NCI-H1694 treated with DMSO at 0.1 percent for 48 hours (cell line): ENCODE results near the gene PLA2G4B.

Experiments used
- DNase-seq: peaks from one replicate; lab custom pipeline; 2025; lab: John Stamatoyannopoulos, UW

The PLA2G4B gene

DNA sequence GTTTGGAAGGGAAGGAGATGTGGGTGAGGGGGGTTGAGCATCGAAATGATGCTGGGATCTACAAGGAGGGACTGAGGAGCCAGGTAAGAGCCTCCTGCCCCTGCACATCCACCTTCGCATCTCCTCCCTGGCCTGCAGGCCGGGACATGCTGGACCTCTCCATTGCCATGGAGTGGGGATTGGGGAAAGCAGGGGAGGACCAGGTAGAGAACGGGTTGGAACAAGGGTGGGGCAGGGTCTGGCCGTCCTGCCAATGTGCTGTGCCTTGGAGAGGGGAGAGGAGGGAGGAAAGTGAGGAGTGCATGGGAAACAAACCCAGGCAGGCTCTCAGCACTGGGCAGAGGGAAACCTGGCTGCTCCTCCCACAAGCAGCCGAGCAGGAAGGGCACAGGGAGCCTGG, 10.6 kb downstream of the PLA2G4B start:
- DNase-seq: no peak

DNA sequence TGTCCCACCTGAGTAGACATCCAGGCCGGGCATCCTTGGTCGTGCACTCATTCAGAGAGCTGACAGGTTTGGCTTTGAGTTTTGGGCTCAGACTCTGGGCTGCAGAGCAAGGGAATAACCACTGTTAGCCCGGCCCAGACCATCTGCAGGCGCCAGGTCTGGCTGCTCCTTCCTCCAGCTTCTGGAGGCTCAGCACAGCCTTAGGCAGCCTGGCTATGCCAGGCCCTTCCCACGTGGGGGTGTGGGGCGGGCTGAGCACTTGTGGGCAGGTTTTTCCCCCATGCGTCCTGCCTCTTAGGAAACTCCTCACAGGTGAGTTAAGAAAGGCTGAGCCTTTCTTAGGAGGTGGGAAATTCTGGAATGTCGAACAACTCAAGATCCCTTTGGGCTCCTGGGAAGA, 11.2 kb downstream of the PLA2G4B start:
- DNase-seq: no peak

DNA sequence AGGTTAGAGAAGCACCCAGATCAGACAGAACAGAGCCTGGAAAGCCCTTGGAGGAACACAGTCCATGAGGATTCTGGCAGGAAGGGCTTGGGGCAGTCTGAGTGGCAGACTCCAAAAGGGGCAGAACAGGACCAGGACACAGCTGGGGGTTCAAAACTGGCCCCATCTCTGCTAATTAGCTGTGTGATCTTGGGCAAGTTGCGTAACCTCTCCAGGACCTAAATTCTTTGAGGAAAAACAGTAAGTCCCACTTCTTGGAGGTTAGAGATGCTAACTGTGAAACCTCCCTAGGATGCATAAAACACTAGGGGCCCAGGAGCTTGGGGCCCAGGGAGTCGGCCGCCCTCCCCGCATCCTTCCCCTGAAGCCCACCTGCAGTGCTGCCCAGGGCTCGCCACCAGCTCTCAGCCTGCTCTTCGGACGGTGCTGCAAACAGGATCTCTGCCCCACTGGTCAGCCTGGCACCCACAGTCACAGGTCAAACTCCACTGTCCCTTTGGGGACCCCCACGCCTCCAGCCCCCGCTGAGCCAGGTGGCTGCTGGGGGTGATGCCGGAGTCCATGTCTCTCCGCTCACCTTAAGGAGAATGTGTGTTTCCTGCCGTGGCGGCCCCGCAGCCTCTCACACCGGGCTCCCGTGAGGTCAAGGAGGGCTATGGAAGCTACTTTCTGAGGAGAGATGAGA, 12.0 kb downstream of the PLA2G4B start:
- no peak for DNase-seq

DNA sequence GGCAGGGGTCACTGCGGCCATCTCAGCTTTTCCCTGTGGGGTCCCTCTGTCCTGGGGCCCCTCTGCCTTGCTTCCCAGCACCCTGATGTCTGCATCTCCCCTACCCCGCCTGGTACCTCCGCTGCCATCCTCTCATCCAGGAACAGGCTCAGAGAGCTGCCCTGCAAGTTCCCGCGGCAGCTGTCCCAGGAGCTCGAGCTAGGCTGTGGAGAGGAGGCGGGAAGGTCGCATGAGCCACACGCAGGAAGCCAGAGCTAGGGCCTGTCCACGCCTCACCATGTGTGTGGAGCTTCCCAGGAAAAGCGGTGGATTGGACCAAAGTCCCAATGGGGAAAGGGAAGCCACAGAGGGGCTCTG, 12.5 kb downstream of the PLA2G4B start:
- DNase-seq: no peak

DNA sequence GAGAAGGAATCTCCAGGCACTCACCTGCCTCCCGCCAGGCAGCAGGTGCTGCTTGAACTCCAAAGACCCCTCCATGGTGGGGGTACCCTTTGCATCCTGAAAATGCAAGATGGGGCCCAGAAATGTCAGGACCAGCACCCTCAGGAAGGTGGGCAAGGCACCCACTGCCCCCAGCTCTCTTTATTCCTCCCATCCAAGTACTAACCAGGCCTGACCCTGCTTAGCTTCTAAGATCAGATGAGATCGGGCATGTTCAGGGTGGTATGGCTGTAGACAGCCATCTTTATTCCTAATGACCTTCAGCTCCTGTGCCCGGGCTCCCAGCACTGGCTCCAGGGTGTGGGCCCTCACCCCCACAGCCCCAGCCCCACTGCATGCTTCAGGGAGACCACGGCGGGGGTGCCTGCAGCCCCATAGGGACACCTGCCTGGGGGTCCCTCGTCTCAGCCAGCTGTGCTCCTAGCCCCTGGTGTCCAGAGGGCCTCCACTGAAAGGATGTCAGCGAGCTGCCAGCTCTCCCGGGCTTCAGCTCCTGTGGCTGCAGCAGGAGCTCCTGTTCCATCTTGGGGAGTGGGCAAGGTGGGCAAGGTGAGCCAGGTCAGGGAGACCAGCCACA, 13.2 kb downstream of the PLA2G4B start:
- no peak for DNase-seq

DNA sequence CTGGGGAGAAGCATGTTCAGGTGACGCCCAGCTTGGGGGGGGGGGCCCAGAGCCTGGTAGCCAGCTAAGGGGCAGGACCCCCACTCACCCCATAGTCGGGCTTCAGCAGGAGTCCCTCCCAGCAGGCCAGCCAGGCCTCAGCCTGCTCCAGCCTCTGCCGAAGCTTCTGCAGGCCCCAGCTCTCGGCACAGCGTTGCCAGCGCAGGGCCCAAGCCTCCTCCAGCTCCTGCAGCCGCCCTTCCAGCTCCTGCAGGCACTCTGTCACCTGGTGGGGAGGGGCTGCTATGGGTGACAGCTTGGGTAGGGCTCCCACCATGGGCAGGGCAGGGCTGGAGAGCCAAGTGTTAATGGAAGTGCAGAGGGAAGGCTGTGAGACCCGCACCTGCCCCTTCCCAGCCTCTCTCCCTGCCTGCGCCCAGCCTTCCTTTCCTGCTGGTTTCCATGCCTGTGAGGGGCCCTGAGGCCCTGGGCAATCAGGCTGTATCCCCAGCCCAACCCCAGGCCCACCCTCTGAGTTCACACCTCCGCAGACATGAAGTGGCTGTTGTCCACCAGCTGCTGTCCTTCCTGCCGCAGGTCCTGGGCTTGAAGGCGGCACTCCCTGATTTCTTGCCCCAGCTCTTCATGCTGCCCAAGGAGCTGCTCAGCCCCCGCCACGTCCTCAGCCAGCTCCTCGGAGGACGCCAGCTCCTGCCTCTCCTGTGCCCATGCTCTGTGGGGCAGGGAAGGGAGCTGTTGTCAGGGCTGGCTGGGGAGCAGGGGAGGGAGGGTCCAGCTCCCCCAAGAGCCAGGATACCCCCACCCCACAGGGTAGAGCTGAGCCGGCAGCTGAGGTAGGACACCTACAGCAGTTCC, 14.3 kb downstream of the PLA2G4B start:
- DNase-seq: no peak

DNA sequence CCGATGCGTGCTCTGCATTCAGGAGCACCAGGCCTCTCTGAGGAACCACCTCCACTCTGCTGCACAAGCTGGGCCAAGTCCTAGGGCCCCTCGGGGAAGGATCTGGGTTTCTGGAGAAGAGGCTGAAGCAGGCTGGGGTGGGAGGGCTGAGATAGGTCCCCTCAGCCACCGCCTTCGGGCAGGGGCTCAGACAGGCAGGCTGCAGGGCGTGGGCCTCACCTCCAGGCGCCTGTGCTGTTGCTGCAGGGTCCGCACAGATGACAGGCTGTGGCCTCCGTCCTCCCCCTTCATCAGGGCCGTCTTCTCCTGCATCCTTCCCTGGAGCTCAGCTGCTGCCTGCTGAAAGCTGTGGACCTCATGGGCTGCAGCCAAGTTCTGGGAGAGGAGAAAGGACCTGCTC, 15.2 kb downstream of the PLA2G4B start:
- no peak for DNase-seq

DNA sequence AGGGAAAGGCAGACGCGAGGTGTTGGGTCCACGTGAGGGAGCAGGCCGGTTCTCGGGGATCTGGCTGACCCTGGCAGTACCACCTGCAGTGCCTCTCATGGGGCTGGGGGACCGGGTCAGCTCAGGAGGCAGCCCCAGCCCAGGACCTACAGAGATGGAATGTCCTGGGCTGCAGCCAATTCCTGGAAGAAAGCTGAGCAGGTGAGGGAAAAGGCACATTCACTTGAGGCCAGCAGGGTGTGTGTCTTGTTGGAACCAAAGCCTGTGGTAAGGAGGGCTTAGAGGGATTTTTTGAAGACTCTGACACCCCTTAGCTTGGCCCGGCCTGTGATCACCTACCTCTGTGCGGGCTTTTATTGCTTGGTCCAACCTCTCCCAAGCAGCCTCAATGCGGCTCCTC, 15.8 kb downstream of the PLA2G4B start:
- DNase-seq: no peak

DNA sequence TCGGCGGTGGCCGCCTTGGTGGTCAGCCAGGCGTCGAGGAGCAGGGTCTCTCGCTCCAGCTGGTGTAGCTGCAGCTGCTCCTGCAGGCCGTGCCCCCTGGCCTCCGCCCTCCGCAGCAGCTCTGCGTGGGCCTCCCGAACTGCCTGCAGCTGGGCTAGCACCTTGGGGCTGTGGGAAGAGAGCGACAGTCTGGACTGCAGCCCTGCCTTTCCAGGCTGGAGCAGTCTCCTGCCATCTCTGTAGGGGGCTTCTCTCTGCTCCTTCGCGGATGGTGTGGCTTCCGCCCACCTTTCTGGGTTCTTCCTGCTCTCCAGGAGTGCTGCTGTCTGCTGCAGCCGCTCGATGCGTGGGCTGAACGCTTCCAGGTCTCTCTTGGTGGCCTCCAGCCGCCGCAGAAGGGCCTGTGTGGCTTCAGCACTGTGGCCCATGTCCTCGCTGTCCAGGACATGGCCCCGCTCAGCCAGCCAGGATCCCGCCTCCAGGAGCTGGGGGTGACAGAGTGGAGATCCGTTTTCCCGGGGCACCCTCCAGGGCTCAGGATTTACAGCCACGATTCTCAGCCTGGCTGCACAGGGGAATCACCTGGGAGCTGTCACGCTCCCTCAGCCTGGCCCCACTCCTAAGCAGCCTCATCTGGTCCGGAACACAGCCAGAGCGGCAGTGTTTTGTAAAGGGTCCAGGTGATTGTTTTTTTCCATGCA, 16.8 kb downstream of the PLA2G4B start:
- DNase-seq: no peak

DNA sequence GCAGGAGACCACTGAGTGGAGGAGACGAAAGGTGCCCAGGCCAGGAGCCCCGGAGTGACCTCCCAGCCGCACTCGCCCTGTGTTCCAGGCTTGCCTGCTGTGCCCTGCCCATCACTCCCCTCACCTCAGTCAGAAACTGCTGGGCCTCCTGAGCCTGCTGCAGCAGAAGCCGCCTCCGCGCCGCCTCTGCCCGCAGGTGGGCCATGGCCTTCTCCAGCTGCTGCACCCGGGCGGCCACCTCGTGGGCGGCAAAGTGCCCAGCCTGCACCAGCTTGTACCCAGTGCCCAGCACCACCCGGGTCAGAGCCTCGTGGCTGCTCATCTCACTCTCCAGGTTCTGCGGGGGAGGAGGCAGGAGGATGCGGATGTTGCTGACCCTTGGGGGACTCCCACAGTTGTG, 17.6 kb downstream of the PLA2G4B start:
- DNase-seq: no peak

DNA sequence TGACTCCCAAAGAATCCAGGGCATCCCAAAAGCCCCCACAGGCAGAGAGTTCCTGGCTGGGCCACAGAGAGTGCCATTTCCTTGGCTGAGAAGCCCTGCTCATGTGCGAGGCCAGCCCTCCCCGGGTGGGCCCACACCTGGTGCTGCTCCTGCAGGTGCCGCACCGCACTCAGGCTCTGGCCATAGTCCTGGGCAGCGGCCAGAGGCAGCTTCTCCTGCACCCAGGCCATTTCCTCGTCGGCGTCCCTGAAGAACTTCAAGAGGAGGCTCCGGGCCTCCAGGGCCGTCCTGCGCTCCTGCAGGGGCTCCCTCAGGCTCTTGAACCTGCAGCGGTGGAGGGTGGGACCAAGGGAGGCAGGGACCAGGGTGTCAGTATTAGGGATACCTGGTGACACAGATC, 18.1 kb downstream of the PLA2G4B start:
- no peak for DNase-seq

DNA sequence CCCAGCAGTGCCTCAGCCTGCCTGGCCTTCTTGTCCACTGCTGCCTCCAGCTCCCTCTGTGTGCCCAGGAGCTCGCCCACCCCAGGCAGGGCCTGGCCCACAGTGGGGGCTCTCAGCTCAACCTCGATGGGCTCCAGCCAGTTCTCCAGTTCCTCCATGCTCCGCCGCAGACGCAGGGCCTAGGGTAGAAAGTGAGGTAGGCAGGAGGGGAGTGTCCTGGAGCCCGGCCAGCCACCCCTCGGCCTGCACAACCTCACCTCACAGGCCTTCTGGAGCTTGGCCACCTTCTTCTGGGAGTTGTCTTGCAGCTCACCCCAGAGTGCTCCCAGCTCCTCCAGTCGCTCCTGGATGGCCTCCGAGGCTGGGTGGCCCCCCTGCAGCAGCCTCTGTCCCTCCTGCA, 18.7 kb downstream of the PLA2G4B start:
- no peak for DNase-seq

DNA sequence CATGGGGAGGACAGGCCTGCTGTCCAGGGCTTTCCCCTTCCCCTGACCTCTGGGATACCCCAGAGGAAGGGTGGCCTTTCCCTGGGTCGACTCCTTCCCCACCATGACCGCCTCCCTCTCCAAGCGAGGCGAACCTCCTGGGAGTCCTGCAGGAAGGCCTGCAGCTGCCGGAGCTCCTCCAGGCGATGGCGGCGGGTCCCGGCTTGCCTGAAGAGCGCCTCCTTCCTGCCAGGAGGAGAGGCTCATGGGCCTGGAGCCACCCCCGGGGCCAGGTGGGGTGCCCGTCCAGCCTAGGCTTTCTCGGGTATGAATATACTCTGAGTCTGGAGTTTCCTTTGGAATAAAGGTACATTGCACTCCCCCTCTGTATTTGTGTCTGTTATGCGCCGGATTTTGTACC, 20.1 kb downstream of the PLA2G4B start:
- no peak for DNase-seq

DNA sequence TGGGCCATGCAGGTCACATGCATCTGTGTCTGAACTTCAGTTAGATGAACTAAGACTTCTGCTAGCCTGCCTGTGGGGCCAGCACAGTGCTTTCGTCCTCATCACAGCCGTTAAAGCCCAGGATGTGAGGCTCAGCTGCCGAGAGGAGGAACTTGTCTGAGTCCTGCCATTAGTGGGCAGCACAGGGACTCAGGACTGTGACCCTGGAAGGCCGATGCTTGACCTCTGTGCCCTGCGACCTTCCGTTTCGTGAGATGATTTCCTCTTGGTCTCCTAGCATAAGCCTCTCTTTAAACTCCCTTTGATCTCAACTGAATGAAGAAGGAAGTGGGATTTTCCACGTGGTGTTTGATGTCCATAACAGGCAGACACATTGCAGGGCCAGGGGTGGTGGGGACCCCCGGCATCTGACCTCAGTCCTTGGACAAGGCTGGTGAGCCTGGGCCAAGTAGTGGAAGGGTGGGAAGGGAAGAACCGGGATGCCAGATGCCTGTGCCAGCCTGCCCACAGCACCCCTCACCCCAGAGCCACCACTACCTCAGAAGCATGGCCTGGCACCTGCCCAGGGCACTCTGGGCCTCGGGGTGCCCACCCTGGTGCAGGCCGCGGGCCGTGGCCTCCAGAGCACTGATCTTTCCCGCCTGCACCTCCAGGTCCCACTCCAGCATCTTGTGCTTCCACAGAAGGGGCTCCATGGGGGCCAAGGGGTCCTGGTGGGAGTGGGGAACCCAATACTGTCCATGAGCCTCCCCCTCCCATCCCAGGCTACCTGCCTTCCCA, 21.6 kb downstream of the PLA2G4B start:
- no peak for DNase-seq

DNA sequence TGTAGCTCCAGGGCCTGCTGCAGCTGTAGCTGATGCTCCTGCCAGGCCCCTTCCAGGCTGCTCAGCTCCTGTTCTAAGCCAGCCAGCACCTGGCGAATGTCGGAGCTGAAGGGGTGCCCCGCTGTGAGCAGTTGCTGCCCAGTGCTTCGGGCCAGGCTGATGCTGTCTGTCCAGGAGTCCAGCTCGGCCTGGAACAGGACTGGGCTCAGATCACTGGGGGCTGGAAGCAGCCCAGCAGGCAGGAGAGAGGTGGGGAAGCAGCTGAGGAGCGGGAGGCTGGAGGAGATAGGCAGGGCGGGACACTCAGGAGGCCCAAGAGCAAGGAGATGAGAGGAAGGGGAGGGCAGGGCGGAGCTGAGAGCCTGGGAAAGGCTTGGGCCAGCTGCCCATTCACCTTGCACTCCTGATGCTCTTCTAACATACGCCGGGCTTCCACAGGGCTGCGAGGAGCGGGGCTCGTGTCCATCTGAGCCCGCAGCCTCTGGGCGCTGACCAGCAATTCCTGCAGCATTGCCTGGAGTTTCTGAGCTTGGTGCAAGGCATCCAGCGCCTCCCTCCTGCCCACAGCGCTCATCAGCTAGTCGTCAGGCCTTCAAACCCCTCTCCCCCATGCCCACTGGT, 23.2 kb downstream of the PLA2G4B start:
- DNase-seq: no peak

DNA sequence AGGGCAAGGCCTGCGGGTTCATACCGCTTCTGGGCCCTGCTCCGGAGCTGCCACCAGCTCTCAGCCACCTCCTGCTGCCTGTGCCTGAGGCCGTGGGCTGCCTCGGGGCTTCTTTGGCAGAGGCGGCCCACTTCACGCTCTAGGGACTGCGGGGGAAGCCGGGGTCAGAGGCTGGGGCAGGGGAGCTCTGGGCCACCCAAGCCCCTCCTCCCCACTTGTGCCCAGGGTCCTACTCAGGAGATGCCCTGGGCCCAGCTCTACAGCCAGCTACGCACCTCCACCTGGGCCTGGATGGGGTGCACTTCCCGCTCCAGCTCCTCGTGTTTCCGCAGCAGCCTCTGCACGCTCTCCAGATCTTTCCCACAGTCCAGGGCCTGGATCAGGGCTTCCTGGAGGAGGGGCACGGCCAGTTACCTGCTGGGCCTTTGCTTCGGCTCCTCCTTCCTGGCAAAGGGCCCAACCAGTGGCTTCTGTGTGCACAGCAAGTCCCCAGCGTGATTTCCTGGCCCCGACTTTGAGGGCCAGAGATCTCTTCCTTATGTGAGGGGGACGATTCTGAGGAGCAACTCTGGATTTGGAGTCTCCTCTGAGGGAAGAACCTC, 24.0 kb downstream of the PLA2G4B start:
- no peak for DNase-seq

DNA sequence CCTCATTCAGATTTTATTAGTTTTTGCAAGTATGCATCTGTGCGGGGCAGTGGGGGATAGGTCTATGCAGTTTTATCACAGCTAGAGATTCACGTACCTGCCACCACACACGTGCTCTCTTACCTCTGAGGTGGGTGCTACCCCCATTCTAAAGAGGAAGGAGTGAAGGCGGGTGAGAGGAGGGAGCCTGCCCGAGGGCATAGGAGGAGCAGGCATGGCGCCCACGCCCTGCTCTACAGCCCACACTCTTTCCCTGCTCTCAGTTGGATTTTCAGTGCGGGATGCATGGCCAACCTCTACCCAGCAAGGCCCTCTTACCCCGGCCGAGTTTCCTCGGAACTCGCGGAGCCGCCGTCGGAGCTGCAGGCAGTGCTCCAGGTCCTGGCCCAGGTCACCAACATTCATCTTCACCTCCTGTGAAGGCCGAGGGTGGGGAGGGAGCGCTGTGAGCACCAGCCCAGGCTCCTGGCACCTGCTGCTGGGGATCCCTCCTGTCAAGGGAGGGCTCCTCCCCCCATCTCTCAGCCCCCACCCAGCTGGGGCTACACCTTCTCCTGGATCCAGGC, 26.9 kb downstream of the PLA2G4B start:
- DNase-seq: no peak

DNA sequence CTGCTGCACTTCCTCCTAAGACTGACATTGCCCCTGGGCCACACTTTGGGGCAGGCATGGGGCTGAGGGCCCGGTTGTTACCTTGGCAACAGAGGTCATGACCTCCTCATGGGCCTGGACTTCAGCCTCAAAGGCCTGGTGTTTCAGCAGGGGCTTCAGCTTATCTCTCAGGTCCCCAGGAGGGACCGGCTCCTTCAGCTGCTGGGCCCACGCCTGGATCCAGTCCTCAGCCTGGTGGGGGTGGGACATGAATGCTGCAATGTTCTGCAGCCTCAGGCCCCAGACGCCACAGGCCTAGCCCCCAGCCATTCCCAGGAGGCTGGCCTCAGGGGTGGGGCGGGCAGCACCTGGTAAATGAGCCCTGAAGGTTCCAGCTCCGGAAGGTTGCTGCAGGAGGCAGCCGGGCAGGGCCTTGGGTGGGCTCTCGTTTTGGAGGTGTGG, 27.6 kb downstream of the PLA2G4B start:
- DNase-seq: no peak

DNA sequence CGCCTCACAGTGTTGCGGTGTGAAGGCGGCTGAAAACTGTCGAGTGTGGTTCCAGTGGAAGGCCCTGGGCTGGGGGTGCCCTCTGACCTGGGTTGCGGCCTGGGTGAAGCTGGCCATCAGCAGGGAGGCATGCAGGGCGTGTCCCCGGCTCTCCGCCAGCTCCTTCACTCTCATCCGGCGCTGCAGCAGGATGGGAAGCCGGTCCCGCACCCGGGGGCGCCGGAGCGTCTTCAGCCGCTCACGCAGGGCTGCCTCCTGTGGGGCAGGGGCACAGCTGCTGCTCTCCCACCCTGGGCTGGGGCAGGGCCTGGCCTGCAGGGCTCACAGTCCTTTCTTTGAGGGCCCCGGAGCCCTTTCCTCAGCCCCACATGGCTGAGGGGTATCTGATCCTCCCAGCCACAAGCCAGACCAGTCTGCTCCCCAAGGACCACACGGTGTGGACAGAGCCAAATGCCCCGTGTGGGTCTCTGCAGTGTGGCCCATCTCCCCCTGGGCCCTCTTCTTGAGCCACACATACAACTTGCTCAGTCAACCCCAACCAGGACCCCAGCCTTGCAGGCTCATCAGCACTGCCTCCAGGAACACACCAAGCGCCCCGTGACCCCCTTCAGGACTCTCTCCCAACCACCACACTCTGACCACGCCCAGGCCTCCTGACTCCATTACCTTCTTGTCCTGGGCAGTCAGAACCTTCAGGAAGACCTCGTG, 28.4 kb downstream of the PLA2G4B start:
- no peak for DNase-seq

DNA sequence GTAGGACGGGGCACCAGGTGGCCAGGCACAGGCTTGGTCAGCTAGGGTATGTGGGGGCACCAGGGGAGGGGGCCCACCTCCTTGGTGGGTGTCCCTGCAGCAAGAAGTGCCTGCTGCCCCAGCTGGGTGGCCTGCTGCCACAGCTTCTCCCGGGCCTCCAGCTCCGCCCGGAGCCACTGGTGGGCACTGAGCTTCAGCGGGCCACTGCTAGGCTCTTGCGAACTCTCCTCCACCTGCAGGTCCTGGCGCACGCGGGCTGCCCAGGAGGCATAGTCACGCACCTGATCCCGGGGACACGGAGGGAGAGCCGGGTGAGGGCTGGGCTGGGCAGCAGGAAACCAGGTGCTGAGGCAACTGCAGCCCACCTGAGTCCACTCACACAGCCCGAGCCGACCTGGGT, 29.7 kb downstream of the PLA2G4B start:
- DNase-seq: no peak
